ENCODE results near the gene SLC38A5. TPM values are rescaled to one million over a fixed set of nuclear protein-coding genes. Genes with fewer than 3 reads are reported as not detected.
"Not testable (repeated sequence)": the region's sequence is repeated elsewhere in the genome, so short reads cannot be mapped to it uniquely, and the experiment has no call there.

SLC38A5 gene
- total RNA-seq, 1 experiment from 2014 or later, result 65.0 TPM

GRCh38 chrX:48433713-48434112, 36.3 kb downstream of the SLC38A5 start:
- H3K36me3 ChIP-seq (replicated peaks; ENCODE audit: control insufficient read depth, insufficient read depth, low read length); DNase-seq; H3K27me3 ChIP-seq (ENCODE audit: control insufficient read depth, insufficient read depth, low read length); H3K4me3 ChIP-seq (ENCODE audit: insufficient read depth, low read depth, low read length): not testable (repeated sequence)

GRCh38 chrX:48430166-48430565, 39.9 kb downstream of the SLC38A5 start:
- not testable (repeated sequence) for H3K36me3 ChIP-seq (replicated peaks; ENCODE audit: control insufficient read depth, insufficient read depth, low read length); H3K4me3 ChIP-seq (ENCODE audit: insufficient read depth, low read depth, low read length); DNase-seq; H3K27me3 ChIP-seq (ENCODE audit: control insufficient read depth, insufficient read depth, low read length)

- not testable (repeated sequence) for H3K36me3 ChIP-seq (replicated peaks; ENCODE audit: control insufficient read depth, insufficient read depth, low read length); H3K27me3 ChIP-seq (ENCODE audit: control insufficient read depth, insufficient read depth, low read length); DNase-seq; H3K4me3 ChIP-seq (ENCODE audit: insufficient read depth, low read depth, low read length)
Measured at GRCh38 chrX:48429606-48430005, 40.5 kb downstream of the SLC38A5 start.

DNA sequence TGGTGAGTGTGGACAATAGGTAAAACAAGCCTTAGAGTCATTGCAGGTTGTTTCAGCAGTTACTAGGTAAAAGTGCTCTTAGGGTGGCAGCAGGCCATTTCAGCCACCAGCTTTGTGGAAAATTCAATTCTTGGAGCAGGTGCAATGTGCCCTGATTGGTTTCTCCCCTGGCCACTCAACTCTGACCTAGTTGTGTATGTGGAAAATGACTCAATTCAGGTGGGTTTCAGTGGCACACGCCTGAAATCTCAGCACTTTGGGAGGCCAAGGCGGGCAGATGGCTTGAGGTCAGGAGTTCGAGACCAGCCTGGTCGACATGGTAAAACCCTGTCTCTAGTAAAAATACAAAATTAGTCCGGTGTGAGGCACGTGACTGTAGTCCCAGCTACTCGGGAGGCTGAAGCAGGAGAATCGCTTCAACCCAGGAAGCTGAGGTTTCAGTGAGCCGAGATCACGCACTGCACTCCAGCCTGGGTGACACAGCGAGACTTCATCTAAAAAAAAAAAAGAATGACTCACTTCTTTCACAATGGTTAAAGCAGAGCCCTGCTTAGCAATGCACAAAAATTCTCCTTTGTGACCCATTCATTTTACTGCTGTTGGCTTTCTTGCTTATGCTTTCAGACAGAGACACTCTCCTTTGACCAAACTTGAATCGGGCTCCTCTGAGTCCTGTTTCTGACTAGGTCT, 42.9 kb downstream of the SLC38A5 start:
- H3K36me3 ChIP-seq (replicated peaks; ENCODE audit: control insufficient read depth, insufficient read depth, low read length); H3K27me3 ChIP-seq (ENCODE audit: control insufficient read depth, insufficient read depth, low read length); DNase-seq; H3K4me3 ChIP-seq (ENCODE audit: insufficient read depth, low read depth, low read length): not testable (repeated sequence)

- not testable (repeated sequence) for H3K4me3 ChIP-seq (ENCODE audit: insufficient read depth, low read depth, low read length); H3K36me3 ChIP-seq (replicated peaks; ENCODE audit: control insufficient read depth, insufficient read depth, low read length); DNase-seq; H3K27me3 ChIP-seq (ENCODE audit: control insufficient read depth, insufficient read depth, low read length)
Measured at GRCh38 chrX:48411860-48412259, 58.2 kb downstream of the SLC38A5 start, which contains the start of gene SSX4B. Gene SSX4B (minus strand): TSS chrX:48411960. CDS start chrX:48411372, 588 bp downstream.

Other genes starting within 250 kb of the SLC38A5 start
- gene SSX1, start 214.9 kb downstream of the SLC38A5 start, total RNA-seq (2014; rRNA removed; shearing (Covaris generic)), result 0.14 and 0.18 TPM in 2 replicates
- not detected in 2 replicates for gene SSX3, start 113.6 kb downstream of the SLC38A5 start, total RNA-seq (2014; rRNA removed; shearing (Covaris generic))
- 0.07 and 0.26 TPM in 2 replicates for gene SSX4, start 86.7 kb downstream of the SLC38A5 start, total RNA-seq (2014; rRNA removed; shearing (Covaris generic))
- 0.26 TPM in 1 of 2 replicates, not detected in the other for gene SSX4B, start 58.3 kb downstream of the SLC38A5 start, total RNA-seq (2014; rRNA removed; shearing (Covaris generic))
- 72.2 and 85.5 TPM in 2 replicates for gene FTSJ1, start 5.9 kb upstream of the SLC38A5 start, total RNA-seq (2014; rRNA removed; shearing (Covaris generic))
- gene PORCN, start 38.7 kb upstream of the SLC38A5 start, total RNA-seq (2014; rRNA removed; shearing (Covaris generic)), result 22.8 and 23.8 TPM in 2 replicates
- gene EBP, start 51.5 kb upstream of the SLC38A5 start, total RNA-seq (2014; rRNA removed; shearing (Covaris generic)), result 158 and 159 TPM in 2 replicates
- gene TBC1D25, start 69.5 kb upstream of the SLC38A5 start, total RNA-seq (2014; rRNA removed; shearing (Covaris generic)), result 4.0 and 6.5 TPM in 2 replicates
- 112 and 116 TPM in 2 replicates for gene RBM3, start 104.2 kb upstream of the SLC38A5 start, total RNA-seq (2014; rRNA removed; shearing (Covaris generic))
- 24.3 and 55.1 TPM in 2 replicates for gene WDR13, start 127.2 kb upstream of the SLC38A5 start, total RNA-seq (2014; rRNA removed; shearing (Covaris generic))
- gene WAS, start 213.5 kb upstream of the SLC38A5 start, total RNA-seq (2014; rRNA removed; shearing (Covaris generic)), result 0.67 and 0.69 TPM in 2 replicates
- gene SUV39H1, start 226.5 kb upstream of the SLC38A5 start, total RNA-seq (2014; rRNA removed; shearing (Covaris generic)), result 19.6 and 20.4 TPM in 2 replicates